ENCODE data around the gene FOXK2. TPM values are rescaled to one million over a fixed set of nuclear protein-coding genes. Genes with fewer than 3 reads are reported as not detected.

The FOXK2 gene
- total RNA-seq, 1 donor from 2014 or later, result 42.5 TPM

GRCh38 chr17:82596837-82597672 is 77.5 kb downstream of the FOXK2 start:
- H3K36me3 ChIP-seq (ENCODE audit: control insufficient read depth, insufficient read depth, low read length), result peaks cover 4% of the 10 kb centered on the region
- no peak for TF ChIP-seq CTCF (IDR thresholded peaks at IDR 0.05; ENCODE audit: insufficient read depth, low read length, poor library complexity, severe bottlenecking)

GRCh38 chr17:82598256-82599119 is 79.0 kb downstream of the FOXK2 start:
- Histone ChIP-seq H3K36me3 (ENCODE audit: control insufficient read depth, insufficient read depth, low read length) (peaks cover 4% of the 10 kb centered on the region), H3K4me3 (ENCODE audit: low read depth, low read length) (no peak overlapping the region), H3K27me3 (ENCODE audit: control insufficient read depth, insufficient read depth, low read length) (no peaks in the 10 kb centered on the region)
- DNase-seq (ENCODE audit: low read depth), result no peak
- no peak for TF ChIP-seq CTCF (IDR thresholded peaks at IDR 0.05; ENCODE audit: insufficient read depth, low read length, poor library complexity, severe bottlenecking)

More at GRCh38 chr17:82596837-82597672, 77.5 kb downstream of the FOXK2 start:
- Histone ChIP-seq H3K4me3 (ENCODE audit: low read depth, low read length) (no peak overlapping the region), H3K27me3 (ENCODE audit: control insufficient read depth, insufficient read depth, low read length) (no peaks in the 10 kb centered on the region)
- no peak for DNase-seq (ENCODE audit: low read depth)

DNA sequence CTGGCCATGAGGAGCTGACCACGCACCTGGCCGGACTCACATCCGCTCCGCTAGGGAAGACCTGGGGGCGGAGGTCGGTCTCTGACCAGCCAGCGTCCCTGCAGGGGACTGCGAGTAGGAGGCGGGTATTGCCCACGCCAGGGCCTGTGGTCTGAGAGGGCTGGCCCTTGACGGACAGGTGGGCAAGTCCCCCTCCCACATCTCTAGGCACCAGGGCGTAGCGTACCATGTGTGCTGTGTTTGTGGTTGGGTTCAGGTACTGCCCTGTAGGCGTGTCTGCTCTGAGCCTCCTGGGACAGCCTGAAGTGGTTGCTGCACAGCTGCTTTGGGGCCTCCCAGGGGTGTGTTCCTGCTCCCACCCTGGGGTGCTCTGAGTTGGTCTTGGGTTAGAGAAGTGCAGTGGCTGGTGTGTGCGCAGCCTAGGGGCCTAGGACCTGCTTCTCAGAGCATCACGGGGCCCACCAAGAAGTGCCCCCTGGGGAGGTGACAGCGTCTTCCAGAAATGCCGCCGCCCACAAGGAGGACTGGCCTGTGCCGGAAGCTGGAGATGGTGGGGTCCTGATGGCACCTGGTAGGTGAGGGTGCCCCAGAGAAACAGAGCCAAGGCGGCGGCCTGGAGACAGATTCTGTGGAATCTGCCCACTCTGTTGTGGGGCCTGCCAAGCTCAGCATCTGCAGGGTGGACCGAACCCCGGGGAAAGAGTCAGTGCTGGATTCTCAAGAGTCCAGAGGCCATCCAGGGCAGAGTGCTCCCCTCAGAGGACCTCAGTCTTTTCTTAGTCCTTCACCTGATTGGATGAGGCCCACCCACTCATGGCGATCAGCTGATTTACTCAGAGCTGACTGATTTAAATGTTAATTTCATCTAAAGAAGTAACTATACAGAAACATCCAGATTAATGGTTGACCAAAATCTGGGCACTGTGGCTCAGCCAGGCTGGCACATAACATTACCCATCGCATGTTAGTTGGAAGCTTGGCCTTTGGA is 80.4 kb downstream of the FOXK2 start:
- no peak overlapping the region for H3K4me3 ChIP-seq (ENCODE audit: low read depth, low read length)
- DNase-seq (ENCODE audit: low read depth), result no peak
- no peaks in the 10 kb centered on the region for H3K27me3 ChIP-seq (ENCODE audit: control insufficient read depth, insufficient read depth, low read length)
- H3K36me3 ChIP-seq (ENCODE audit: control insufficient read depth, insufficient read depth, low read length), result peaks cover 6% of the 10 kb centered on the region
- TF ChIP-seq CTCF (IDR thresholded peaks at IDR 0.05; ENCODE audit: insufficient read depth, low read length, poor library complexity, severe bottlenecking), result no peak

- H3K27me3 ChIP-seq (ENCODE audit: control insufficient read depth, insufficient read depth, low read length), result no peaks in the 10 kb centered on the region
- peaks cover 6% of the 10 kb centered on the region for H3K36me3 ChIP-seq (ENCODE audit: control insufficient read depth, insufficient read depth, low read length)
- DNase-seq (ENCODE audit: low read depth), result no peak
- no peak overlapping the region for H3K4me3 ChIP-seq (ENCODE audit: low read depth, low read length)
- no peak for TF ChIP-seq CTCF (IDR thresholded peaks at IDR 0.05; ENCODE audit: insufficient read depth, low read length, poor library complexity, severe bottlenecking)
Measured at GRCh38 chr17:82600731-82601446, 81.4 kb downstream of the FOXK2 start.

- no peak for TF ChIP-seq CTCF (IDR thresholded peaks at IDR 0.05; ENCODE audit: insufficient read depth, low read length, poor library complexity, severe bottlenecking)
- H3K36me3 ChIP-seq (ENCODE audit: control insufficient read depth, insufficient read depth, low read length), result peaks cover 6% of the 10 kb centered on the region
- H3K4me3 ChIP-seq (ENCODE audit: low read depth, low read length), result no peak overlapping the region
- DNase-seq (ENCODE audit: low read depth), result no peak
- no peaks in the 10 kb centered on the region for H3K27me3 ChIP-seq (ENCODE audit: control insufficient read depth, insufficient read depth, low read length)
Measured at GRCh38 chr17:82601447-82602000, 82.0 kb downstream of the FOXK2 start.

All from kidney epithelial cell (primary cell).